HG03439 (cell line): ENCODE results near the gene CADM2.
"Not testable (repeated sequence)": the region's sequence is repeated elsewhere in the genome, so short reads cannot be mapped to it uniquely, and the experiment has no call there.

Experiments
- ATAC-seq: cut with Tn5 transposase; IDR thresholded peaks from one replicate; pipeline ENCODE4 v1.9.1; 2021; ENCODE audit warnings: mild to moderate bottlenecking, moderate library complexity; ENCODE audit not compliant: unreplicated experiment

The CADM2 gene

GRCh38 chr3:85455561-85456200 lies 496.9 kb downstream of the CADM2 start:
- ATAC-seq, result no peak

GRCh38 chr3:85474241-85474640 lies 515.5 kb downstream of the CADM2 start:
- no peak for ATAC-seq

DNA sequence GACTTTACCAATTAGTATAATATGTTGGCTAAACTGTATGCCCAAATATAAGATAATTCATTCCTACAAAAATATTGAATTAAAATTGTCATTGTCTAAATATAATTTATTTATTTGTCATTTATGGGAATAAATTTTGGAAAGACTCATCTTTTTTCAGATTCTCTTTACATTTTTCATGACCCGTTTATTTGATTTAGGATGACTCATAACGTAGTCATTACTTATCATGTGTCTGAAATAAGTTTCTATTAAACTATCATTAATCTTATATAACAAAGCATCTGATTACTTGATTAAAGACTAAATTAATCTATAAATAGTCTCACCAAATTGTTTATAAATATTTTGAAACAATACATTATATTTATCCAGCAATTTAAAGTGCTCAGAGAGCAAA lies 516.6 kb downstream of the CADM2 start:
- no peak for ATAC-seq

GRCh38 chr3:85476891-85477495 lies 518.2 kb downstream of the CADM2 start:
- ATAC-seq, result no peak

DNA sequence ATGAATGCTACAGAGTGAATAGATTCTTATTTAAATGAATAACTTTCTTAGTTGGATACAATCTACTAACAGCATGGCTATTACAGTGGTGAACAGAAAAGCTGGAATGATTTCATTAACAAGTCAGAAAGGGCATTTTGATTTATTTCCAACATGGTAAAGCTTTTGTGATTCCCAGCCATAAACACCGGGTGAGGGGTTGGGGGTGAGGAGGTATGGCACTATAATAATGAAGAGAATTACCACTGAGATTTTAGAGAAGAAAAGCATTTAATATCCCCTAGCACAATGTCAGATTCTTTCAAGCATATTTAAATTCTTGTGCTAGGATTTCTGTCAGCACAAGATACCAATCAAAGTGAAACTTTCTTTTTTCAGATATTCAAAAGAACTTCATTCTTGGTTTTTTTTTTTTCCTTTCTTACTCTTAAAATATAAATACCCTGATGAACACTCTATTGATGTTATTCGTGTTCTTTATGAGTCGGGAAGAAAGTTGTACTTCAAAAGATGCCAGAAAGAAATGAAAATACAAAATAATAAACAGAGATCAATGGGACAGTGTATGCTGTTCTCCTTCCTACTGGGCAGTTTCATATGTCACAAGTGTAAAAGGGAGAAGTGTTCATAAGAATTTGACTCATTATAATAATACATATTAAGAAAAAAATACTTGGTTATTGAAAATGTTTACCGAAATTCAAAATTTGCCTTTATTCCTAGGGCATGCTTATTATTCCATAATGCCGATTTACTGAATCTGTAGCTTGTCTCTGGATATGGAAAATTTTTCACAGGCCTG lies 522.8 kb downstream of the CADM2 start:
- no peak for ATAC-seq

- no peak for ATAC-seq
Observed at GRCh38 chr3:85482213-85482490, 523.4 kb downstream of the CADM2 start.

GRCh38 chr3:85483986-85484385 lies 525.2 kb downstream of the CADM2 start:
- ATAC-seq, result no peak

DNA sequence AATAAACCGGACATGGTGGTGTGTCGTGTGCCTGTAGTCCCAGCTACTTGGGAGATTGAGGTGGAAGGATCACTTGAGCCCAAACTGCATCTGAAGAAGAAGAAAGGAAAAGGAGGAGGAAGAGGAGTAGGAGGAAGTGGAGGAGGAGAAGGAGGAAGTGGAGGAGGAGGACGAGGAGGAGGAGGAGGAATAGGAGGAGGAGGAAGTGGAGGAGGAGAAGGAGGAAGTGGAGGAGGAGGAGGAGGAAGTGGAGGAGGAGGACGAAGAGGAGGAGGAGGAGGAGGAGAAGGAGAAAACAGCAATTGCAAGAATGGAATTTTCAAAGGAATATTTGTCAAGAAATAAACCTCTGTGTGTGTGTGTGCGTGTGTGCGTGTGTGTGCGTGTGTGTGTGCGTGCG lies 528.6 kb downstream of the CADM2 start:
- no peak for ATAC-seq

DNA sequence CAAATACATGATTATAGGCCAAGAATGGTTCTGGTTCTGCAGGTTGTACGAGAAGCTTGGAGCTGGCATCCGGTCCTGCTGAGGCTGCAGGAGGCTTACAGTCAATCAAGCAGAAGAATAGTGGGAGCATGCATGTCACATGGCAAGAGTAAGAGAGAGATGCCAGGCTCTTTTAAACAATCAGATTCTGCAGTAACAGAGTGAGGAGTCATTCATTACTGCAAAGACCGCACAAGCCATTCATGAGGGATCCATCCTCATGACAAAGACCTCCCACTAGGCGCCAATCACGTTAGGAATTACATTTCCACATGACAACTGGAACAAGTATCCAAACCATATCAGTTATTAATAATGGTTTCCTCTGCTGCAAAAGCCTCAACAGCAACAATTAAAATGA lies 536.8 kb downstream of the CADM2 start:
- ATAC-seq, result no peak

DNA sequence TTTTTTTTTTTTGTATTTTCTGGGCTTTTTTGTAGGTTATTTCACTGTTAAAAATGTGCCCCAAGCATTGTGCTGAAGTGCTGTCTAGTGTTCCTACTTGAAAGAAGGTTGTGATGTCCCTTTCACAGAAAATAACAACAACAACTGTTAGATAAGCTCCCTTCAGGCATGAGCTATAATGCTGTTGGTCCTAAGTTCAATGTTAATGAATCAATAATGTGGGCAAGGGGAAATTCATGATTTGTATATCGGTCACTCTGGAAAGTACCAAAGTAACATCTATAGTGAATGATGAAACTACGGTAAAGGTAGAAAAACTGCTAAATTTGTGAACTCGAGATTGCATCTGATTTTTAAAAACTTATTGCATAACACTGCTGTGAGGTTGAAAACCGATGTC lies 539.4 kb downstream of the CADM2 start:
- no peak for ATAC-seq

GRCh38 chr3:85502148-85502875 lies 543.5 kb downstream of the CADM2 start:
- no peak for ATAC-seq

DNA sequence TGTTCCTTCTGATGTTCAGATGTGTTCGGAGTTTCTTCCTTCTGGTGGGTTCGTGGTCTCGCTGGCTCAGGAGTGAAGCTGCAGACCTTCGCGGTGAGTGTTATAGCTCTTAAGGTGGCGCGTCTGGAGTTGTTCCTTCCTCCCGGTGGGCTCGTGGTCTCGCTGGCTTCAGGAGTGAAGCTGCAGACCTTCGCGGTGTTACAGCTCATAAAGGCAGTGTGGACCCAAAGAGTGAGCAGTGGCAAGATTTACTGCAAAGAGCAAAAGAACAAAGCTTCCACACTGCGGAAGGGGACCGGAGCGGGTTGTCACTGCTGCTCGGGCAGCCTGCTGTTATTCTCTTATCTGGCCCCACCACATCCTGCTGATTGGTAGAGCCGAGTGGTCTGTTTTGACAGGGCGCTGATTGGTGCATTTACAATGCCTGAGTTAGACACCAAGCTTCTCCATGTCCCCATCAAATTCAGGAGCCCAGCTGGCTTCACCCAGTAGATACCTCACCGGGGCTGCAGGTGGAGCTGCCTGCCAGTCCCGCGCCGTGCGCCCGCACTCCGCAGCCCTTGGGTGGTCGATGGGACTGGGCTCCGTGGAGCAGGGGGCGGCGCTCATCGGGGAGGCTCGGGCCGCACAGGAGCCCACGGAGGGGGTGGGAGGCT lies 545.5 kb downstream of the CADM2 start:
- ATAC-seq, result not testable (repeated sequence)

GRCh38 chr3:85504785-85505511 lies 546.2 kb downstream of the CADM2 start:
- not testable (repeated sequence) for ATAC-seq

DNA sequence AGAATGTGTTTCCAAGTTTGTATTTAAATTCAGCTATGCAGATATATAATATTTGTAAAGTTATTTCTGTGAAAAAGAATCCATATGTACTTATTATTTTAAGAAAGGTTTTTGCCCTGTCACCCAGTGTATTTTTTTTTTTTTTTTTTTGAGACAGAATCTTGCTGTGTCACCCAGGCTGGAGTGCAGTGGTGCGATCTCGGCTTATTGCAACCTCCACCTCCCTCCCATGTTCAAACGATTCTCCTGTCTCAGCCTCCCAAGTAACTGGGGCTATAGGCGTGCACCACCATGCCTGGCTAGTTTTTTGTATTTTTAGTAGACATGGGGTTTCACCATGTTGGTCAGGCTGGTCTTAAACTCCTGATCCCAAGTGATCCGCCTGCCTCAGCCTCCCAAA lies 548.3 kb downstream of the CADM2 start:
- not testable (repeated sequence) for ATAC-seq

DNA sequence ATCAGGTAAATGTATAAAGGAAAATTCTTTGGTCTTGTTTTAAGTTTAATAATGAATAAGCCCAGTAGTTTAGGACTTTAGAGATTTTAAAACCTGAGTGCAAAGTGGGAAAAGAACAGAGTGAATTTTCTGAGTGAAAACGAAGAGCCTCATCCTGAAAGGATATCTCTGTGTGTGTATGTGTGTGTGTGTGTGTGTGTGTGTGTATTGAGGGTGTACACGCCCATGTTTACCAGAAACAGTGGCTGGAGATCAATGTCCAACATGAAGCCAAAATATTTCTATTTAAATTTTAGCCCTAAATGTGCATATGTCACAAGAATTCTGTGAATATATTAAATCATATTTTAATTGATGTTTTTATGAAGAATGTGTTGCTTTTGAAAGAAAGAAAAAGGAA lies 549.9 kb downstream of the CADM2 start:
- ATAC-seq, result no peak

- ATAC-seq, result no peak
Observed at GRCh38 chr3:85516146-85516545, 557.4 kb downstream of the CADM2 start.

- ATAC-seq, result no peak
Observed at GRCh38 chr3:85524104-85524503, 565.3 kb downstream of the CADM2 start.

- no peak for ATAC-seq
Observed at GRCh38 chr3:85525264-85525663, 566.5 kb downstream of the CADM2 start.

- ATAC-seq, result no peak
Observed at GRCh38 chr3:85533586-85533985, 574.8 kb downstream of the CADM2 start.

- no peak for ATAC-seq
Observed at GRCh38 chr3:85535517-85535916, 576.7 kb downstream of the CADM2 start.

GRCh38 chr3:85539232-85539631 lies 580.4 kb downstream of the CADM2 start:
- no peak for ATAC-seq
